ENCODE data around the gene HSD11B1L. TPM values are rescaled to one million over a fixed set of nuclear protein-coding genes. Genes with fewer than 3 reads are reported as not detected.

The HSD11B1L gene
- total RNA-seq, 1 experiment from 2014 or later: 2.3 TPM

GRCh38 chr19:5672708-5673459 is 7.9 kb upstream of the HSD11B1L start:
- no TSS peak for BruUV-seq (replicated peaks)
- Mint-ChIP-seq H3K9me3 (ENCODE audit: low read depth, unreplicated experiment) (no peaks in the 10 kb centered on the region), H3K27ac (ENCODE audit: unreplicated experiment) (no peak overlapping the region), H3K27me3 (ENCODE audit: unreplicated experiment) (no peaks in the 10 kb centered on the region), H3K4me1 (ENCODE audit: low read depth, unreplicated experiment) (no peaks in the 10 kb centered on the region), H3K36me3 (ENCODE audit: insufficient read depth, unreplicated experiment) (peaks cover 10% of the 10 kb centered on the region), H3K4me3 (ENCODE audit: low read depth, unreplicated experiment) (no peak overlapping the region)
- DNase-seq: no peak
- intact Hi-C loops (cut with micrococcal nuclease; ENCODE audit: unreplicated experiment): no loop called here
- CTCF ChIA-PET: no interaction called here
- TF ChIP-seq, protein P1, sequence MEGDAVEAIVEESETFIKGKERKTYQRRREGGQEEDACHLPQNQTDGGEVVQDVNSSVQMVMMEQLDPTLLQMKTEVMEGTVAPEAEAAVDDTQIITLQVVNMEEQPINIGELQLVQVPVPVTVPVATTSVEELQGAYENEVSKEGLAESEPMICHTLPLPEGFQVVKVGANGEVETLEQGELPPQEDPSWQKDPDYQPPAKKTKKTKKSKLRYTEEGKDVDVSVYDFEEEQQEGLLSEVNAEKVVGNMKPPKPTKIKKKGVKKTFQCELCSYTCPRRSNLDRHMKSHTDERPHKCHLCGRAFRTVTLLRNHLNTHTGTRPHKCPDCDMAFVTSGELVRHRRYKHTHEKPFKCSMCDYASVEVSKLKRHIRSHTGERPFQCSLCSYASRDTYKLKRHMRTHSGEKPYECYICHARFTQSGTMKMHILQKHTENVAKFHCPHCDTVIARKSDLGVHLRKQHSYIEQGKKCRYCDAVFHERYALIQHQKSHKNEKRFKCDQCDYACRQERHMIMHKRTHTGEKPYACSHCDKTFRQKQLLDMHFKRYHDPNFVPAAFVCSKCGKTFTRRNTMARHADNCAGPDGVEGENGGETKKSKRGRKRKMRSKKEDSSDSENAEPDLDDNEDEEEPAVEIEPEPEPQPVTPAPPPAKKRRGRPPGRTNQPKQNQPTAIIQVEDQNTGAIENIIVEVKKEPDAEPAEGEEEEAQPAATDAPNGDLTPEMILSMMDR (IDR thresholded peaks at IDR 0.05; ENCODE audit: unreplicated experiment): no peak

DNA sequence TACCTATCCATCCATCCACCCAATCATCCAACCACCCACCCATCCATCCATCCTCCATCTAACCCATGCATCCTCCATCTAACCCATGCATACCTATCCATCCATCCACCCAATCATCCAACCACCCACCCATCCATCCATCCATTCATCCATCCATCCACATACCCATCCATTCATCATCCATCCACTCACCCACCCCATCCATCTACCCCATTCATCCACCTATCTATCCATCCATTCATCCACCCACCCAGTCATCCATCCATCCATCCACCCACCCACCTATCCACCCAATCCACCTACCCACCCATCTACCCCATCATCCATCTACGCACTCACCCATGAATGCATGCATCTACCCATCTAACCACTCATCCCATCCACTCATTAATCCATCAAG is 7.1 kb upstream of the HSD11B1L start:
- H3K36me3 Mint-ChIP-seq (ENCODE audit: insufficient read depth, unreplicated experiment): peaks cover 10% of the 10 kb centered on the region
- intact Hi-C loops (cut with micrococcal nuclease; ENCODE audit: unreplicated experiment): no loop called here
- TF ChIP-seq, protein P1 (IDR thresholded peaks at IDR 0.05; ENCODE audit: unreplicated experiment): no peak
- H3K27me3 Mint-ChIP-seq (ENCODE audit: unreplicated experiment): no peaks in the 10 kb centered on the region
- BruUV-seq (replicated peaks): no TSS peak
- H3K27ac Mint-ChIP-seq (ENCODE audit: unreplicated experiment): no peak overlapping the region
- peaks cover under 1% of the 10 kb centered on the region for H3K4me1 Mint-ChIP-seq (ENCODE audit: low read depth, unreplicated experiment)
- no peak overlapping the region for H3K4me3 Mint-ChIP-seq (ENCODE audit: low read depth, unreplicated experiment)
- CTCF ChIA-PET: no interaction called here
- no peaks in the 10 kb centered on the region for H3K9me3 Mint-ChIP-seq (ENCODE audit: low read depth, unreplicated experiment)
- DNase-seq: no peak

DNA sequence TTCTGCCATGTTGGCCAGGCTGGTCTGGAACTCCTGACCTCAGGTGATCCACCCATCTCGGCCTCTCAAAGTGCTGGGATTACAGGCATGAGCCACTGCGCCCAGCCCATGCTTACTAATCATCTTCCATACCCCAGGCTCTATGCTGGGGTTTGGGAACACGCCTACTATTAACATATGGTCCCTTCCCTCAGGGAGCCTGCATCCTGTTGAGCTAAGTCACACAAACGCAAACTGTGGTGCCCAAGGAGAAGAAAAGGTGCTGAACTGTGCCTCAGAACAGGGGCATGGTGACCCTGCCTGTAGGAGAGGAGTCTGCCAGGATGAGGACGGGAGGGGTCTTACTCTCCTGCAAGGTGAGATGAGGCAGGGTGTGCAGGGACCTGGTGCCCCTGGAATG is 6.1 kb upstream of the HSD11B1L start:
- CTCF ChIA-PET: no interaction called here
- no peak overlapping the region for H3K27ac Mint-ChIP-seq (ENCODE audit: unreplicated experiment)
- peaks cover 8% of the 10 kb centered on the region for H3K4me1 Mint-ChIP-seq (ENCODE audit: low read depth, unreplicated experiment)
- no TSS peak for BruUV-seq (replicated peaks)
- H3K36me3 Mint-ChIP-seq (ENCODE audit: insufficient read depth, unreplicated experiment): peaks cover 17% of the 10 kb centered on the region
- no peaks in the 10 kb centered on the region for H3K27me3 Mint-ChIP-seq (ENCODE audit: unreplicated experiment)
- no peak for DNase-seq
- intact Hi-C loops (cut with micrococcal nuclease; ENCODE audit: unreplicated experiment): no loop called here
- no peak overlapping the region for H3K4me3 Mint-ChIP-seq (ENCODE audit: low read depth, unreplicated experiment)
- TF ChIP-seq, protein P1 (IDR thresholded peaks at IDR 0.05; ENCODE audit: unreplicated experiment): no peak
- no peaks in the 10 kb centered on the region for H3K9me3 Mint-ChIP-seq (ENCODE audit: low read depth, unreplicated experiment)

GRCh38 chr19:5676105-5676771 is 4.6 kb upstream of the HSD11B1L start:
- H3K27ac Mint-ChIP-seq (ENCODE audit: unreplicated experiment): no peak overlapping the region
- CTCF ChIA-PET: no interaction called here

More at GRCh38 chr19:5676105-5676771, 4.6 kb upstream of the HSD11B1L start:
- no peak for DNase-seq
- intact Hi-C loops (cut with micrococcal nuclease; ENCODE audit: unreplicated experiment): no loop called here
- peaks cover 26% of the 10 kb centered on the region for H3K36me3 Mint-ChIP-seq (ENCODE audit: insufficient read depth, unreplicated experiment)
- peaks cover 12% of the 10 kb centered on the region for H3K4me1 Mint-ChIP-seq (ENCODE audit: low read depth, unreplicated experiment)
- BruUV-seq (replicated peaks): no TSS peak
- TF ChIP-seq, protein P1 (IDR thresholded peaks at IDR 0.05; ENCODE audit: unreplicated experiment): no peak
- no peaks in the 10 kb centered on the region for H3K9me3 Mint-ChIP-seq (ENCODE audit: low read depth, unreplicated experiment)
- H3K4me3 Mint-ChIP-seq (ENCODE audit: low read depth, unreplicated experiment): no peak overlapping the region
- H3K27me3 Mint-ChIP-seq (ENCODE audit: unreplicated experiment): peaks cover 4% of the 10 kb centered on the region

Data from Calu3 (cell line).